RKO (cell line): Measurements from ENCODE around the gene FAM240B.

Experiments used
- DNase-seq: peaks from one replicate; pipeline ENCODE4 v3.0.0-alpha.2; 2016; ENCODE audit warnings: low spot score

FAM240B gene

GRCh38 chr9:38668791-38669466 is 51.0 kb downstream of the FAM240B start:
- no peak for DNase-seq

- no peak for DNase-seq
Observed at GRCh38 chr9:38662763-38663593, 57.0 kb downstream of the FAM240B start.

GRCh38 chr9:38659538-38659937 is 60.4 kb downstream of the FAM240B start:
- DNase-seq: no peak

- DNase-seq: no peak
Observed at GRCh38 chr9:38656896-38657295, 63.0 kb downstream of the FAM240B start.

- DNase-seq: no peak
Observed at GRCh38 chr9:38652486-38652885, 67.4 kb downstream of the FAM240B start.

GRCh38 chr9:38652044-38652443 is 67.9 kb downstream of the FAM240B start:
- no peak for DNase-seq

- DNase-seq: no peak
Observed at GRCh38 chr9:38651400-38652042, 68.4 kb downstream of the FAM240B start.

GRCh38 chr9:38650564-38650963 is 69.4 kb downstream of the FAM240B start:
- DNase-seq: no peak

- DNase-seq: no peak
Observed at GRCh38 chr9:38649731-38650363, 70.1 kb downstream of the FAM240B start.

- no peak for DNase-seq
Observed at GRCh38 chr9:38644601-38645000, 75.3 kb downstream of the FAM240B start.
